Cerebellar nuclear complex (tissue), 1 donor: Measurements from ENCODE around the gene BTBD7.
"Not testable (repeated sequence)": the region's sequence is repeated elsewhere in the genome, so short reads cannot be mapped to it uniquely, and the experiment has no call there.

ENCODE experiments used
- DNase-seq, 2 experiments: peaks; one replicate each; lab custom pipeline; 2025; lab: John Stamatoyannopoulos, UW

Gene BTBD7

DNA sequence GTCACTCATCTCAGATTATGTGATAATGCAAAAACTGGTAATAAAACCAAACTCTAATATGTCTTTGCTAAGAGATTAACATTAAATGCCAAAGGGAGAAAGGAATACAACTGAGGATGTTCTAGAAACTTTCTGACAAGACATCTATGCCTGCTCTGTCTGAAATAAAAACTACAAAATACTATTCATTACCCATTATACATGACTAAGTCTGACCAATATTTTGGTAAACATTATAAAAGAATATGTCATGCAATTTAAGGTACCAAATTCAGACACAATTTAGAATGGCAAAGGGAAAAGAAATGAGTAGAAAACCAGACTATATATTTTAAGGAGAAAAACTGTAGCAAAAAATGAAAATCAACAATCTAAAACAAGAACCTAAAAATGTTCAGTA lies 86.3 kb downstream of the BTBD7 start:
- DNase-seq, result no peak

- DNase-seq, result no peak
Observed at GRCh38 chr14:93245764-93246420, 86.9 kb downstream of the BTBD7 start.

- no peak for DNase-seq
Observed at GRCh38 chr14:93240678-93241000, 92.2 kb downstream of the BTBD7 start.

GRCh38 chr14:93239869-93240677 lies 92.8 kb downstream of the BTBD7 start:
- DNase-seq, result no peak

GRCh38 chr14:93234798-93235197 lies 98.0 kb downstream of the BTBD7 start:
- DNase-seq, result no peak

GRCh38 chr14:93233078-93233477 lies 99.8 kb downstream of the BTBD7 start:
- DNase-seq, result not testable (repeated sequence)

GRCh38 chr14:93232159-93232558 lies 100.7 kb downstream of the BTBD7 start:
- no peak for DNase-seq

- DNase-seq, result no peak
Observed at GRCh38 chr14:93231129-93231979, 101.5 kb downstream of the BTBD7 start.

GRCh38 chr14:93230539-93230938 lies 102.3 kb downstream of the BTBD7 start:
- DNase-seq, result no peak

DNA sequence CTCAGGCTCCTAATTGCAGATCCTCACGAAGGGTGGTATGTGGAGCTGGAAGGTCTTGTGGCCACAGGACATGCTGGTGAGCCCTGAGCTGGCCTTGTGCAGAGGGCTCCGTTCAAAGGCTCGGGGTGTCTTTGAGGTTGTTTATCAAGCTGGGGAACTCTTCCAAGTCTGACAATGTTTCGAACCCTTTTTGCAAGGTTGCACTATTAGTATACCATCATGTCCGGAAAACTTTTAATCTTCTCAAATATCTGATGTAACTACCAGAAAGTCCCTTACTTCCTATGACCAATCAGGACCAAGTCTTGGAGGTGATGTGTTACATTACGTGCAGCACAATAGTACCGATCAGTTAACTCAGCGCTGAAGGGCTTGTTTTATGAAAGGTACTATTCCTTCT lies 104.3 kb downstream of the BTBD7 start:
- no peak for DNase-seq

- no peak for DNase-seq
Observed at GRCh38 chr14:93223565-93223964, 109.3 kb downstream of the BTBD7 start.

- DNase-seq, result no peak
Observed at GRCh38 chr14:93220509-93220908, 112.3 kb downstream of the BTBD7 start.

DNA sequence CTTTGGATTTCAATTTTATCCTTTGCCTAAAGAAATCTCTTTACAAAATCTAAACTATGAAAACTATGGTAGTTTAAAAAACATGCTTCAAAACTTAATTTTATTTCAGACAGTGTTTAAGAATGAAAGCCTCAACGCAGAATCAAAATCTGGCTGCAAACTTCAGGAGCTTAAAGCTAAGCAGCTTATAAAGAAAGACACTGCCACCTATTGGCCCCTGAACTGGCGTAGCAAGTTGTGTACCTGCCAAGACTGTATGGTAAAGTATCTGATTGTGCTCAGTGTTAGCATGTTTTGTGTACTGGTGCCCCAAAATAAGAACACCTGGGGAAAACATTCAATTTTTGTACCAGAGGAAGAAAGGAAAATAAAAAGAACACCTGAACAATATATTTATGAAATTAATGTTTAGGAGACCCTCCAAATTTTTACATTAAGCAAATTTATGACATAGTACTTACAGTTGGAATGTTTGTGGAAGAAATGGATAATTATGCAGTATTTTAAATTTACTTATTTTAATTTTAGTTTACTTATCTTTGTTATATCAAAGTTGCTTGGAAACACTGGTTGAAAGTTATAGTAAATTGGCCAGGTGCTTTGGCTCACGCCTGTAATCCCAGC lies 113.6 kb downstream of the BTBD7 start:
- no peak for DNase-seq

- no peak for DNase-seq
Observed at GRCh38 chr14:93214598-93214997, 118.2 kb downstream of the BTBD7 start.

DNA sequence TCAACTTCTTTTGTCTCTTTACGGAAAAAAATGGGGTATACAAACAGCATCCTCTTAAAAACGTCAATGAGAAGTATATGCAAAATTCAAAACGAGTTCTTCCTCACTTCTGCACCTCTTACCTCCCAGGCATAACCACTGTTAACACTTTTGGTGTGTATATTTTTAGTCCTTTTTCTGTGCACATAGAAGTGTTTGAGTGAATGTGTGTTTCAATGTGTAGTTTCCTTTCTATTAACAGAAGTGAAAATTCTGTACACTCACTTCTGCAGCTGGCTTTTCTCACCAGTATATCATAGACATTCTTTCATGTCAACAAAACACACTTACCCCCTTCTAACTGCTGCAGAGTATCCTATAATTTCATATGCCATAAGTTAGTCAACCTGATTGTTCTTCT lies 120.4 kb downstream of the BTBD7 start:
- DNase-seq, result no peak

DNA sequence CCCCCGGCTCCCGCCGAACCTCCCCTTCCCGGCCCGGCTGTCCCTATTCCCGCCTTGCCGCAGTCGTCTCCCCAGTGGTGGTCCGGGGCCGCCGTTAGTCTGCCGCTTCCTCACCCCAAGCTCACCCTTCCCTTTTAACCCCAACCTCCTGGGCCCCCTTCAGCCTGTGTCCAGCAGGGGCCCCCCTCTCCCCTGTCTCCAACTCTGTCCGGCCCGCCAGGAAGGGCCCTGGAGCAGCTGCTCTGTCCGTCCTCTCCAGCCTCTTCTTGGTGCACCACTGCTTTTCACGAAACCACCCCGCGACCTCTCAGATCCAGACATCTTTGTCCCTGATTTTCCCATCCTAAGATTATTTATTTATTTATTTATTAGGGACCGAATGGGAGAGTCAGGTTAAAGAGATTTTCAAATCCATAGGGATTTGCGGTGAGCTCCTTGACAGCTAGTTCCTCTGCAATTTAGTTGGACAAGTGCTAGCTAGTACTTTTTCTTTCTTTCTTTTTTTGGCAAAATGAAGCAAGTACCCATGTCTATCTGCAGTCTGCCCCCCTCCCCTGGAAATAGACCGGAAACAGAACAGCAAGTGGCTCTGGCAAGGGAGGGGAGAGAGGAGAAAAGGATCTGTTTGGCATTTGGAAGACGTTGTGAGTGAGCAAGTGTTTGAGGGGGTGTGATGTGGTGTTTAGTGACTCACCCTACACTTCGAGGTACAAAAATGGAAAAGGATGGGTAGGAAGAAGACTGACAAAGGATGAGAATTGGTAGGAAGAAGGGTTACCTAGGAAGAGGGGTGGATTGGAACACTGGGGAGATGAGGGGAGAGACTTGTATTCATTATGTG lies 125.1 kb downstream of the BTBD7 start:
- DNase-seq, result no peak

DNA sequence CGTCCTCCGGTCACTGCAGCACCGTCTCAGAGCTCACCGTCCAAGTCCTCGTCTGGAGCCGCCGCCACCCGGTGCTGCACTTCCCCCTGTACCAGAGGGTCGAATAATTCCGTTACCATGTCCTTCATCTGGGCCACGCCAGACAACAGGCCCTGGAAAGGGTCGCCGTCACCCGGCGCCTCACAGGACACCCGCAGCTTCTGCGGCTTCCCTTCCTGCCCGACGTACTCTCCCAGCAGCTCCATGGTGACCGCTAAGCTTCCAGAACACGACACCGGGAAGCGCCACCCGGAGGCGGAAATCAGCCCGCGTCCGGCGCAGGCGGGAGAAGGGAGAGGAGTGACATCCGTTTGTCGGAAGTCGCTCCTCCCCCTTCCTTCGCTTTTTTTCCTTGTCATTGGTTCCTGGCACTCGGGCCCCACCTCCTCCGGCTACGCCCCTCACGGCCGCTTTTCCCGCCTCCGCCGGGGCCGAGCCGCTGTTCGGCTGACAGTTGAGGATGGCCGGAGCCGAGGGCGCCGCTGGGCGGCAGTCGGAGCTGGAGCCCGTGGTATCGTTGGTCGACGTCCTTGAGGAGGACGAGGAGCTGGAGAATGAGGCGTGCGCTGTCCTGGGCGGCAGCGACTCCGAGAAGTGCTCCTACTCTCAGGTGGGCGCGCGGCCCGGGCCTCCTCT lies 125.9 kb downstream of the BTBD7 start, which contains the start of the genes GON7 and UBR7:
Gene GON7, minus strand, starts transcription at position 273 of the 675 bp plus-strand sequence. Its CDS starts 28 bp downstream, at position 245.
Gene UBR7, plus strand, starts transcription at position 464 of the 675 bp plus-strand sequence. Its CDS starts 36 bp downstream, at position 500.
- peak; percentile 74 to 97 for DNase-seq

GRCh38 chr14:93201155-93201704 lies 131.6 kb downstream of the BTBD7 start:
- DNase-seq, result no peak

GRCh38 chr14:93200553-93200952 lies 132.3 kb downstream of the BTBD7 start:
- DNase-seq, result no peak

DNA sequence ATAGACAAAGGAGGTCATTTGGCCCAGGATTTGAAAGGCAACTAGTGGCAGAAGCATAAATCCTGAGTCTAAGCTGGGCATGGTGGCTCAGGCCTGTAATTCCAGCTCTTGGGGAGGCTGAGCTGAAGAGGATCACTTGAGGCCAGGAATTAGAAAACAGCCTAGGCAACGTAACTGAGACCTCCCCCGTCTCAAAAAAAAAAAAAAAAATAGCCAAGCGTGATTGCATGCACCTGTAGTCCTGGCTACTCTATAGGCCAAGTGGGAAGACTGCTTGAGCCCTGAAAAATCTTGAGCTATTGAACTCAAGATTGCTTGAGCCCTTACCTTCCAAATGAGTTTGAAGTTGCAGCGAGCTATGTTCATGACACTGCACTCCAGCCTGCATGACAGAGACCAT lies 133.8 kb downstream of the BTBD7 start:
- DNase-seq, result no peak
